Upper lobe of left lung (tissue), 4 donors: ENCODE results near the gene GPR17.

ENCODE experiments used
- EP300 ChIP-seq, 4 donors: sonication (generic); formaldehyde crosslinking; IDR thresholded peaks; one replicate each; pipeline ENCODE4 v1.5.1; 2017; ENCODE audit warnings: antibody characterized with exemption in 4 of 4, control low read depth in 2 of 4
- POLR2A ChIP-seq, 4 donors: fragments of 450-650 bp; IDR thresholded peaks; one replicate each; pipeline ENCODE4 v1.5.1; 2016 to 2017; ENCODE audit warnings: antibody characterized with exemption in 4 of 4, mild to moderate bottlenecking in 2 of 4
- POLR2AphosphoS5 ChIP-seq, 2 donors: sonication (generic); formaldehyde crosslinking; IDR thresholded peaks; one replicate each; pipeline ENCODE4 v1.5.1; 2017; ENCODE audit warnings: antibody characterized with exemption in 2 of 2
- TF ChIP-seq, protein P1 (sequence below), 6 experiments: fragments of 450-650 bp in 4 of 6; fragments of 200-600 bp in 2 of 6; sonication (generic) in 2 of 6; IDR thresholded peaks; one replicate each; pipeline ENCODE4 v1.5.1; 2016 to 2019; ENCODE audit warnings: antibody characterized with exemption in 6 of 6

DNA sequence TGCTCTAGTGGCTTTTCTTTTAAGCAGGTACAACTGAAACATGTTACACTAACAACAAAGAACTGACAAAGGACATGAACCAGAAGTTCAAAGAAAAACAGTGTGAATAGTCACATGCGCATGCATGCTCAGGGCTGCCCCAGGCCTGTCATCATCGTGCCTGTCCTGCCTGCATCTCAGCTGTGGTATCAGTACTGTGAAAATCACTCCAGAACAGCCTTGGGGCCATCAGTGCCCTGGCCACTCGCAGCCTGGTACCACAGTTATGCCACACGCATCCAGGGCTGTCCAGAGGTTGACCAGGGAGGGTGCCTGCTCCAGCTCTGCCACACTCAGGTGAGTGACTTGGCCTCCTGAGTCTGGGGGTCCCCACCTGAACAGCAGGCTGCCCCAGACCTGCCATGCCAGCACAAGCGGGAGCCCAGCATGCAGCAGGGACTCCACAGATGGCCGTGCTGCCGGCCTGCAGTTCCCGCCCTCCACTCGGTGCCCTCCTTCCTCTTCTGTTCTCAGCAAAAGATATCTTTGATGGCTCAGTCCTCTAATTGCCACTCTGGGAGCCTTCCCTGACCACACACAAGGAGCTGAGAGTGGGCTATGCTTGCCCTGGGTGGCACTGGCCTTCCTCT is 17.1 kb downstream of the GPR17 start:
- TF ChIP-seq POLR2AphosphoS5 (IDR thresholded peaks at IDR 0.05) (no peak), POLR2A (IDR thresholded peaks at IDR 0.05) (no peak), EP300 (IDR thresholded peaks at IDR 0.05) (no peak)
- TF ChIP-seq, protein P1, sequence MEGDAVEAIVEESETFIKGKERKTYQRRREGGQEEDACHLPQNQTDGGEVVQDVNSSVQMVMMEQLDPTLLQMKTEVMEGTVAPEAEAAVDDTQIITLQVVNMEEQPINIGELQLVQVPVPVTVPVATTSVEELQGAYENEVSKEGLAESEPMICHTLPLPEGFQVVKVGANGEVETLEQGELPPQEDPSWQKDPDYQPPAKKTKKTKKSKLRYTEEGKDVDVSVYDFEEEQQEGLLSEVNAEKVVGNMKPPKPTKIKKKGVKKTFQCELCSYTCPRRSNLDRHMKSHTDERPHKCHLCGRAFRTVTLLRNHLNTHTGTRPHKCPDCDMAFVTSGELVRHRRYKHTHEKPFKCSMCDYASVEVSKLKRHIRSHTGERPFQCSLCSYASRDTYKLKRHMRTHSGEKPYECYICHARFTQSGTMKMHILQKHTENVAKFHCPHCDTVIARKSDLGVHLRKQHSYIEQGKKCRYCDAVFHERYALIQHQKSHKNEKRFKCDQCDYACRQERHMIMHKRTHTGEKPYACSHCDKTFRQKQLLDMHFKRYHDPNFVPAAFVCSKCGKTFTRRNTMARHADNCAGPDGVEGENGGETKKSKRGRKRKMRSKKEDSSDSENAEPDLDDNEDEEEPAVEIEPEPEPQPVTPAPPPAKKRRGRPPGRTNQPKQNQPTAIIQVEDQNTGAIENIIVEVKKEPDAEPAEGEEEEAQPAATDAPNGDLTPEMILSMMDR (IDR thresholded peaks at IDR 0.05): no peak
